ENCODE results near the gene PDCD7.

The PDCD7 gene

DNA sequence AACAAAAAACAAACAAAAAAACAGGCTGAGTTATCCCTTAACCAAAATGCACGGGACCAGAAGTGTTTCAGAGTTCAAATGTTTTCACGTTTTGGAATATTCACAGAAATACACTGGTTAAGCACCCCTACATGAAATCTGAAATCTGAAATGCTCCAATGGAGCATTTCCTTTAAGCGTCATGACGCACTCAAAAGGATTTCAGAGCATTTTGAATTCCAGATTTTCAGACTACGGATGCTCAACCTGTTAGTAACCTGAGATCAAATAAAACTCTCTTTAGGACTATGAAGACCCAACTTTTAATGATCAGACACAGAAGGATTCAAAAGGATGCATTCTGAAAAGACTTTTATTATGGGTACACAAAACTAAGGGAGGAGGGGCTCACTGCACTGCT is 41.9 kb upstream of the PDCD7 start:
- Histone ChIP-seq H3K9me3 (ENCODE audit: severe bottlenecking) (no peaks in the 10 kb centered on the region), H3K27me3 (ENCODE audit: insufficient read depth, low read depth, severe bottlenecking) (no peaks in the 10 kb centered on the region), H3K4me3 (ENCODE audit: low read depth, low read length) (no peak overlapping the region), H3K36me3 (peaks cover 56% of the 10 kb centered on the region), H3K27ac (no peak overlapping the region)
- no peak for DNase-seq
- TF ChIP-seq, protein P1, sequence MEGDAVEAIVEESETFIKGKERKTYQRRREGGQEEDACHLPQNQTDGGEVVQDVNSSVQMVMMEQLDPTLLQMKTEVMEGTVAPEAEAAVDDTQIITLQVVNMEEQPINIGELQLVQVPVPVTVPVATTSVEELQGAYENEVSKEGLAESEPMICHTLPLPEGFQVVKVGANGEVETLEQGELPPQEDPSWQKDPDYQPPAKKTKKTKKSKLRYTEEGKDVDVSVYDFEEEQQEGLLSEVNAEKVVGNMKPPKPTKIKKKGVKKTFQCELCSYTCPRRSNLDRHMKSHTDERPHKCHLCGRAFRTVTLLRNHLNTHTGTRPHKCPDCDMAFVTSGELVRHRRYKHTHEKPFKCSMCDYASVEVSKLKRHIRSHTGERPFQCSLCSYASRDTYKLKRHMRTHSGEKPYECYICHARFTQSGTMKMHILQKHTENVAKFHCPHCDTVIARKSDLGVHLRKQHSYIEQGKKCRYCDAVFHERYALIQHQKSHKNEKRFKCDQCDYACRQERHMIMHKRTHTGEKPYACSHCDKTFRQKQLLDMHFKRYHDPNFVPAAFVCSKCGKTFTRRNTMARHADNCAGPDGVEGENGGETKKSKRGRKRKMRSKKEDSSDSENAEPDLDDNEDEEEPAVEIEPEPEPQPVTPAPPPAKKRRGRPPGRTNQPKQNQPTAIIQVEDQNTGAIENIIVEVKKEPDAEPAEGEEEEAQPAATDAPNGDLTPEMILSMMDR (IDR thresholded peaks at IDR 0.05; ENCODE audit: low read depth, low read length): no peak

DNA sequence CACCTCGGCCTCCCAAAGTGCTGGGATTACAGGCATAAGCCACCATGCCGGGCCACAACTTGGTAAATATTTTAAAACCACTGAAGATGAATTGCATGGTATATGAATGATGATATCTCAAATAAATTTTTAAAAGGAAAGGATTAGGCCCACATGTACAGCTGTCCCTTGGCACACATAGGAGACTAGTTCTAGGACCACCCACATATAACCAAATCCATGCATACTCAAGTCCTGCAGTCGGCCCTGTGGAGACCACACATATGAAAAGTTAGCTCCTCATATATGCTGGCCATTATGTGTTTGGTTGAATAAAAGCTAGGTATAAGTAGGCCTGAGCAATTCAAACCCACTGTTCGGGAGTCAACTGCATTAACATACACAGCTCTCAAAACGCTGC is 40.9 kb upstream of the PDCD7 start:
- no peak overlapping the region for H3K4me3 ChIP-seq (ENCODE audit: low read depth, low read length)
- H3K27ac ChIP-seq: no peak overlapping the region
- H3K9me3 ChIP-seq (ENCODE audit: severe bottlenecking): no peaks in the 10 kb centered on the region
- peaks cover 51% of the 10 kb centered on the region for H3K36me3 ChIP-seq
- no peaks in the 10 kb centered on the region for H3K27me3 ChIP-seq (ENCODE audit: insufficient read depth, low read depth, severe bottlenecking)
- TF ChIP-seq, protein P1 (IDR thresholded peaks at IDR 0.05; ENCODE audit: low read depth, low read length): no peak
- DNase-seq: no peak

DNA sequence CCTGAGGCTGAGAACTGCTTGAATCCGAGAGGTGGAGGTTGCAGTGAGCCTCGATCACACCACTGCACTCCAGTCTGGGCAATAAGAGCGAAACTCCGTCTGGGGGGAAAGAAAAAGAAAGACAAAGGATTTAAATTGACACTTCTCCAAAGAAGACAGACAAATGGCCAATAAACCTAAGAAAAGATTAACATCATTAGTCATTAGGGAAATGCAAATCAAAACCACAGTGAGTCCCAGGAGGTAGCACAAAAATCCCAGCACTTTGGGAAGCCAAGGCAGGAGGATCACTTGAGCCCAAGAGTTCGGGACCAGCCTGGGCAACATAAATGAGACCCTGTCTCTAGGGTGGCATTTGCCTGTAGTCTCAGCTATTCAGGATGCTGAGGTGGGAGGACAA is 38.9 kb upstream of the PDCD7 start:
- DNase-seq: no peak
- Histone ChIP-seq H3K36me3 (peaks cover 37% of the 10 kb centered on the region), H3K9me3 (ENCODE audit: severe bottlenecking) (no peaks in the 10 kb centered on the region), H3K27ac (no peak overlapping the region), H3K4me3 (ENCODE audit: low read depth, low read length) (no peak overlapping the region), H3K27me3 (ENCODE audit: insufficient read depth, low read depth, severe bottlenecking) (no peaks in the 10 kb centered on the region)
- TF ChIP-seq, protein P1 (IDR thresholded peaks at IDR 0.05; ENCODE audit: low read depth, low read length): no peak

DNA sequence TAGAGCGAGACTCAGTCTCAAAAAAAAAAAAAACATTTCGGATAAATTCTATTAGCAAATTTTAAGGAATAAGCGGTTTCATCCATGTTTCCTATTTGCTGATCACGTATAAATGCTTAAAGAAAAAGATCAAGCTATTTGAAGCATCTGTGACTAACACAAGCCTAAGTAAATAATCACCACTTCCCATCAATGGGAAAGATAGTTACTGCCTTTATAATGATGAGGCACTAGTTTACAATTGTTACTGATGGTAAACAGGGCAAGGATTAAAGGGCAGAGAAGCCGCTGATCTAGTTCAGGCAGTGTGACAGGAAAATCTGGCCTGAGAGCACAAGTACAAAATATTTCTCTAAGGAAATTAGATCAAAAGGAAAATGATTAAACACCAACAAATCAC is 37.8 kb upstream of the PDCD7 start:
- DNase-seq: no peak
- Histone ChIP-seq H3K9me3 (ENCODE audit: severe bottlenecking) (no peaks in the 10 kb centered on the region), H3K36me3 (peaks cover 34% of the 10 kb centered on the region), H3K27ac (no peak overlapping the region), H3K27me3 (ENCODE audit: insufficient read depth, low read depth, severe bottlenecking) (no peaks in the 10 kb centered on the region), H3K4me3 (ENCODE audit: low read depth, low read length) (no peak overlapping the region)
- TF ChIP-seq, protein P1 (IDR thresholded peaks at IDR 0.05; ENCODE audit: low read depth, low read length): no peak

DNA sequence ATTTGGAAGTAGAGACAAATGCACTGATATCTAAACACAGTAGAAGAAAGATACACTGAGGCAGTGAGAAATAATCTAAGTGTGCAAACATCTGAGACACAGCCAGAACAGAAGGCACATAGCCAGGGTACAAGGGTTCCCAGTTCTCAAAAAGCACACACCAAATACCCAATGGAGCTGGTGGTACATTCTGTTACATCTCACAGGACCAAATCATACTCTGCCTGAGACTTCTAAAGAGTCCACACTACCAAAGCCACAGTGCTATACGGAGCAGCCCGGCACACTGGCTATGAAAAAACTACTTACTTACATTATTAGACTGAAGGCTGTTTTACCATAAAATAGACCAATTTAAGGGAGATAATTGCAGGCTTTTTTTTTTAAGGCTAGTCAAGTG is 32.3 kb upstream of the PDCD7 start:
- H3K27me3 ChIP-seq (ENCODE audit: insufficient read depth, low read depth, severe bottlenecking): no peaks in the 10 kb centered on the region
- peaks cover 23% of the 10 kb centered on the region for H3K36me3 ChIP-seq

DNA sequence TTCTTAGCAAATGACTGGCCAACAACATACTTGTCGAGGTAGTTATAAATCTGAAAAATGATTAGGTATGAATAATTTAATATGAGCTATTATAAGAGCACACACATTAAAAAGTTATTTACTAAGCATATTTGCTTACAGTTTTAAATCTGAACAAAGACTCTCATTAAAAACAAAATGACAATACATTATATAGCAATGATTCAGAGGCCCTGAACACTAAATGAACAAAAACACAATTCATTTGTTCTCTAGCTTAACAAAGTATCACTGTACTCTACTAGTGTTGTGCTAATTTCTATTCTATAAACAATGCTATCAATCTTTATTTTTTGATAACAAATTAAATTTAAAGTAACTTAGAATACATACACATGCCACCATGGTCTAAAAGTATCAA is 30.5 kb upstream of the PDCD7 start:
- Histone ChIP-seq H3K4me3 (ENCODE audit: low read depth, low read length) (no peak overlapping the region), H3K27me3 (ENCODE audit: insufficient read depth, low read depth, severe bottlenecking) (no peaks in the 10 kb centered on the region), H3K9me3 (ENCODE audit: severe bottlenecking) (no peaks in the 10 kb centered on the region), H3K36me3 (peaks cover 20% of the 10 kb centered on the region), H3K27ac (no peak overlapping the region)
- TF ChIP-seq, protein P1 (IDR thresholded peaks at IDR 0.05; ENCODE audit: low read depth, low read length): no peak
- no peak for DNase-seq

More for the DNA sequence above, 32.3 kb upstream of the PDCD7 start:
- TF ChIP-seq, protein P1 (IDR thresholded peaks at IDR 0.05; ENCODE audit: low read depth, low read length): no peak
- Histone ChIP-seq H3K27ac (no peak overlapping the region), H3K9me3 (ENCODE audit: severe bottlenecking) (no peaks in the 10 kb centered on the region), H3K4me3 (ENCODE audit: low read depth, low read length) (no peak overlapping the region)
- no peak for DNase-seq

All from WERI-Rb-1 (cell line).